GM19238 (cell line): ENCODE measurements around the gene F11R.
A peak's percentile ranks its signal among the peaks of the same experiment; 100 is the strongest.
"Not testable (repeated sequence)": the region's sequence is repeated elsewhere in the genome, so short reads cannot be mapped to it uniquely, and the experiment has no call there.

ENCODE experiments used
- DNase-seq: peaks from one replicate; pipeline ENCODE4 v3.0.0; 2011; ENCODE audit warnings: low spot score; ENCODE audit not compliant: insufficient read length

The F11R gene

DNA sequence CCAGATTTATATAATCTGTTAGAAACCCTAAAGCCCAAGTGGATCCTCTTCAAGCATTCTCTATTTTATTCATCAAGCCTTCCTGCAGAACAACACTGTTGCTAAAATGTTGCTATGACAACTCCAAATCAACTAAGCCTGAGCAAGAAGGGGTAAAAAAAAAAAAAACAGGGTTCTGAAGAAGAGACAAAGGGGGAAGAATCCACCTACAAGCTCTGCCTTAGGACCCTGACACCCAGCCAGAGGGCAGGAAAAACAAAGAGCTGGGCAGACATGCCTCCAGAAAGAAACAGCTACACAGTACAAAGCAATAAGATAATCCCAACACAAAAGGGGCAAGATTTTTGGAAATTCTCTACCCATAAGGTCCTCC is 23.6 kb upstream of the F11R start:
- DNase-seq, result no peak

DNA sequence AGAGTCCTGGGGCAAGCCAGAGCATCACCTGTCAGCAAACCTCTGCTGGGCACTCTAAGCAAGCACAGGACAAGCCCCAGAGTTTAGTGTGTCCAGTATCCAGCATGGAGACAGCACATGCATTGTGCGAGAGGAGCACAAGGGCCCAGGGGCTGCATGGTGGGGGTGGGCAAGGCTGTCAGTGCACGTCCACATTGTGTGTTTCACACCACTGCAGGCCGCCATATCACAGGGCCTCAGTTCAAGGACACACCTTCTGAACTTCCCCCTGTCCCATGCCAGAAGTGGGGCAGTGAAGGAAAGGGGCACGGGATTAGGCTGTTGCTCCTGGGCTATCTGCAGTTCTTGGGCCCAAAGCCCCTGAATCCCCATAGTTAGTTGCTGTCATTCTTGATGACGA is 18.6 kb upstream of the F11R start:
- DNase-seq, result no peak

DNA sequence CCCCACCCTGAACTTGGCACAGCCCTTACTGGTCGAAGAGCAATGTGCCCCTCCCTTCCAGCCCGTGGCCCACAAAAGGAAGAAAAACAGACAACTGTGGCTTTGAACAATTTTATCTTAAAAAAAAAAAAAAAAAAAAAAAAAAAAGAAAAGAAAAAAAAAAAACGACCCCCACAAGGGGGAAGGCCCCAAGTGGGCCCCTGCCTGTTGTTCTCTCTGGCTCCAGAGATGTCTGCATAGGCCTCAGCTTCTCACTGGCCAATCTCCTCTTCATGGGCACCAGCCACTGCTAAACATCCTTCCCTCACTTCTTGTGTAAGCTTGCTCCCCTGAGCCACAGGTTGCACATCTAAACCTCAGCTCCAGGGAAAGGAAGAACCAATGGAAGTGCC is 18.2 kb upstream of the F11R start:
- no peak for DNase-seq

DNA sequence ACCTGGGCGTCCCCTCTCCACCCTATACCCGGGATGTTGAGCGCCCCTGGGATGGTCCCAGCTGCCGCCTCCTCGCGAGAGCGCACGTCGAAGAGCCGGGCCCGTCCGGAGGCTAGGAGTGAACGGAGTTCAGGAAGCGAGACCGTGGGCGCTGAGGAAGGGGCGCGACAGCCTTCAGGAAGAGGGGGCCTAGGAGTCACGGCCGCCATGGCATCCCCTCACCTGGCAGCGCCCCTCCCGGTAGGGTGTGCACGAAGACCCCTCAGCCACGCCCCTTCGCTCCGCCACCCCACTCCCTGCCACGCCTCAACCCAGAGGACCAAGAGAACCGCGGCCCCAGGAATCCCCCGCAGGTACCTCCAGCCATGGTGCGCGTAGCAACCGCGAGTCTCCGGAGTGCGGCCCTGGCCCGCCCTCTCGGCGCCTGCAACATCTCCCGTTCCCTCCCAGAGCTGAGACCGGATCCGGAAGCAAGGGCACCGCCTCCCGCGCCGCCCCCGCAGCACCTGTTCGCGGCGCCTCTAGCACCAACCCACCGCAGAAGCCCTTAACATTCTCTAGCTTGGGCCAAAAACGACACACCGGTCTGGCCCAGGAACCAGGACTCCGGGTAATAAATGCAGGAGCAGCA is 17.7 kb upstream of the F11R start, which contains the start of gene TSTD1:
Gene TSTD1, minus strand, starts transcription at position 442 of the 631 bp plus-strand sequence. Its CDS starts 75 bp downstream, at position 367.
- peak; percentile 88 for DNase-seq

DNA sequence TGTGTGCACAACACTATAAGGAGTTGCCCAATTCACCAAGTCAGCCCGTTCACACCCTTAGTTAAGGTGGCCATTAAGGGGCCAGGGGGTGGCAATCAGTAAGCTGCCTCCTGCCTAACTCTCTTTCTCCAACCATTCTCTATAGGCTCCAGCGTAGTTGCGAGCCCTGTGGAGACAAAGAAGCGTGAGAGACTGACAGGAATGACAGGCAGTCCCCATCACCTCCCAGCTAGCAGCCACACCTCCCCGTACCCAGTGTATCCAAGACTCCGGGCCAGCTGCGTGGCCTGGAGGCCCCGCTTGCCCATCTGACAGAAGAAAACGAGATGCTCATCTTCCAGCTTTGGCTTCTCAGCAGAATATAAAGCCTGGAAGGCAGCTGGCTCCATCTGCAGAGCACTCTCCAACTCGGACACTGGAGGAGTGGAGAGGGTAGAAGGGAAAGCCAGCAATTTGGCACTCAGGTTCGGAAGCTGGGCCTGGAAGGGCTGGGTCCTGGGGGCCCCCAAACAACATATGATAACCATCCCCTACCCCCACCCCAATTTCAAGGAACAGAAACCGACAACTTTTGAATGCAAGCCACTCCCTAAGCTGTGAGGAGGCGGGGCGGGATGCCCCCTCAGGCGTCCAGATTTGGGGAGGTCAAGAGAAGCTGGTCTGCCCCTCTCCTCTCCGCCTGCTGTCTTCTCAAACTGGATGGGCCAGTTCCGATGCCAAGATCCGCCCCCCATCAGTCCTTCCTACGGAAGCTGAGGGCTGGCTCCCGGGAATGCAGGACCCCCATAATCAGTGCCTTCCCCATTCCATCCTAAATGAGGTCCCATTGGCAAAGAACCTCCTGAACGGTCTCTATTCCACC is 16.9 kb upstream of the F11R start:
- no peak for DNase-seq

DNA sequence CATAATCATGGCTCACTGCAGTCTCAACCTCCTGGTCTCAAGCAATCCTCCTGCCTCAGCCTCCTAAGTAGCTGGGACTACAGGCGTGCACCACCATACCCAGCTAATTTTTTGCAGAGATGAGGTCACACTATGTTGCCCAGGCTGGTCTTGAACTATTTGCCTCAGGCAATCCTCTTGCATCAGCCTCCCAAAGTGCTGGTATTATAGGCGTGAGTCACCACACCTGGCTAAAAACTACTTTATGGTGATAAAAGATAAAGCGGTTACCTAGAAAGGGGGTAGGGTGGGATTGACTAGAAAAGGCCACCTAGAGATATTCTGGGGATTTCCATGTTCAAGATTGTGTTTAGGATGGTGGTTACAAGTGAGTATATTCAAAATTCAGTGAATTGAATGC is 12.8 kb upstream of the F11R start:
- no peak for DNase-seq

DNA sequence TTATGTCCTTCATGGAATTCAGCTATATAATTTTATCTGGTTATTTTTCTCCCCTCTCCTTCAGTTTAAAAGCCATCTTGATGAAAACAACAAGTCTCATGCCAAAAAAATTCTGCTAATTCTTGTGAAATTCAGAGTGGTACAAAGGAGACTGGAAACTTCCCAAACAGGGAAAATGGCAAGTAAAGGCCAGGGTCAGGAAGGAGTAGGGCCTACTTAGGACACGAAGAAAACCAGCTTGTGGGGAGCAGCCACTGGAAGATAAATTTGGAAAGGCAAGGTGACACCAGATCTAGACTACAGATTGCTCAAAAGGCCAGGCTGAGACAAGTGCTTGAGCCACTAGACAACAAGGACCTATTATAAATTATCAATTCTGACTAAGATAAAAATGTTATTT is 11.5 kb upstream of the F11R start:
- DNase-seq, result no peak

DNA sequence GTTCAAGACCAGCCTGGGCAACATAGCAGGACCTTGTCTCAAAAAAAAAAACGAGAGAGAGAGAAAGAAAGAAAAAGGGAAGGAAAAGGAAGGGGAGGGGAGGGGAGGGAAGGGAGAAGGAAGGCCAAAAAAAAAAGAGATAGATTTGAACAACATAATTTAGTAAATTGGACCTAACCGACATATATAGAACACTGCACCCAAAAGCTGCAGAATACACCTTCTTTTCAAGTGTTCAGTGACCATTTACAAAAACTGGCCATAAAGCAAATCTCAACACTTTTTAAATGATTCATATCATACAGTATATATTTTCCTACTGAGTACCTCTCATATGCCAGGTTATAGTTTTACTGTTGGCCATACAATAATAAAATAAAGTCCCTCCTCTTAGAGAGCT is 10.9 kb upstream of the F11R start:
- DNase-seq, result no peak

DNA sequence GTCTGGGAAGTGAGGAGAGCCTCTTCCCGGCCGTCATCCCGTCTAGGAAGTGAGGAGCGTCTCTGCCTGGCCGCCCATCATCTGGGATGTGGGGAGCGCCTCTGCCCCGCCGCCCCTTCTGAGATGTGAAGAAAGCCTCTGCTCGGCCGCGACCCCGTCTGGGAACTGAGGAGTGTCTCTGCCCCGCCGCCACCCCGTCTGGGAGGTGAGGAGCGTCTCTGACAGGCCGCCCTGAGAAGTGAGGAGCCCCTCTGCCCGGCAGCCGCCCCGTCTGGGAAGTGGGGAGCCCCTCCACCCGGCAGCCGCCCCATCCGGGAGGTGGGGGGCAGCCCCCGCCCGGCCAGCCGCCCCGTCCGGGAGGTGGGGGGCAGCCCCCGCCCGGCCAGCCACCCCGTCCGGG is 8.5 kb upstream of the F11R start:
- not testable (repeated sequence) for DNase-seq

DNA sequence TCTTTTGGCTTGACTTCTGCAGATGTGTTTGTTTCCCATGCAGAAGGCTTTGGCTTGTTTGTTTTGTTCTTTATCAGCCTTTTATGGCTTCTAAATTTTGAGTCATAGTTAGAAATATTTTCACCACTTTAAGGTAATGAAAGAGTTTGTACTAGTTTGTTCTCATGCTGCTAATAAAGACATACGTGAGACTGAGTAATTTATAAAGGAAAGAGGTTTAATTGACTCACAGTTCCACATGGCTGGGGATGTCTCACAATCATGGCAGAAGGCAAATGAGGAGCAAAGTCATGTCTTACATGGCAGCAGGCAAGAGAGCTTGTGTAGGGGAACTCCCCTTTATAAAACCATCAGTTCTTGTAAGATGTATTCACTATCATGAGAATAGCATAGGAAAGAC is 6.0 kb upstream of the F11R start:
- DNase-seq, result not testable (repeated sequence)

DNA sequence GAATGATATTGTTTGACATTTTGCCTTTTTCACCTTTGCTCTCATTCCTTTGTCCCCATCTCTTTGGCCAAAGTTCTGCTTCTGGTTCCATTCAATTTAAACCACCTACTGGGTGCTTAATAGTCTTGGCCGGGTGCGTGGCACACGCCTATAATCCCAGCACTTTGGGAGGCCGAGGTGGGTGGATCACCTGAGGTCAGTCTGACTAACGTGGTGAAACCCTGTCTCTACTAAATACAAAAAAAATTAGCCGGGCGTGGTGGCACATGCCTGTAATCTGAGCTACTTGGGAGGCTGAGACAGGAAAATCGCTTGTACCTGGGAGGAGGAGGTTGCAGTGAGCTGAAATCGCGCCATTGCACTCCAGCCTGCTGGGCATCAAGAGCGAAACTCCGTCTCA is 1.5 kb upstream of the F11R start:
- DNase-seq, result not testable (repeated sequence)

DNA sequence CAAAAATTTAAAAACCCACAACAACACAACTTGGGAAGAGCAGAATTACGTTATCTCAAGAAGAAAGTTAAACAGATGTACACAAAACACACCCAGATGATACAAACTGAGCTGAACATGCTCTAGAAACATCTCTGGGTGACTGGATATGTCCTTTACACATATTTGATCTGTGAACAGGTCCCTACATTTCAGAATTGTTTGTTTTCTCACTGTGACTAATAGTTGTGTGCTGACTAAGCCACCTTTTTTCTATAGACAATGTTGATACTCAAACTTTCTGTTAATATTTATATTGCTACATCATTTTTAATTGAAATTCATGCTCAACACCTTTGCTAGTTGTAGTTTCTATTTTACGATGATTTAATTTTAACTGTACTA is 1.0 kb upstream of the F11R start:
- DNase-seq, result no peak

DNA sequence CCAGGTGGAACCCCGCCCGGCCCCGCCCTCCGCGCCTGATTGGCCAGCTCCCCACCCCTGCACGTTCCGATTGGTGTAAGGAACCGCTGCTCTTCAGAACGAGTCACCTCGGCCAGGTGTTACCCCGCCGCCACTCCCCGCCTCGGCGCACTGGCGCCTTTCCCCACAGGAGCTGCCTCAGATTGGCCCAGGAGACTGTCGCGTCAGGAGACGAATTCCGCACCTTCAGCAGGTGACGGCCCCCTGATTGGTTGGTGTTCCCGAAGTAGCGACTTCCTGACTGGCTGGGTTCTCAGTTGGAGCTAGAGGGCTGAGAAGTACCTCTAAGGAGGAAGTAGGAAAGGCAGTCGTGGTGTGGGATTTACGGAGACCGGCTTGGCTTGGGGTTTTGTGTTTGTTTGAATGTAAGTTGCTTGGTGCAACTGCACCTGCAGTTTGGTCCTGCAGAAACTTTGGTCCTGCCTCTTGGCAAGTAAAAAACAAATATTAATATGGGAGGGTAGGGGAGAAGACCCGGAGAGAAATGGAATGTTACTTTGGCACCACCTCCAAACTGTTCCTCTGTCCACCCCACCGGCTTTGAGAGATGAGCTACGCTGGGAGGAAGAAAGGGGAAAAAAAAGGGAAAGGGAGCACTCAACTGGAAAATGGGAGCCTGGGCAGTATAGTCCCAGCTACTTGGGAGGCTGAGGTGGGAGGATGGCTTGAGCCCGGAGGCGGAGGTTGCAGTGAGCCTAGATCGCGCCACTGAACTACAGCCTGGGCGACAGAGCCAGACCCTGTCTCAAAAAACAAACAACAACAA is 415 bp upstream of the F11R start:
- peak; percentile 97 for DNase-seq

DNA sequence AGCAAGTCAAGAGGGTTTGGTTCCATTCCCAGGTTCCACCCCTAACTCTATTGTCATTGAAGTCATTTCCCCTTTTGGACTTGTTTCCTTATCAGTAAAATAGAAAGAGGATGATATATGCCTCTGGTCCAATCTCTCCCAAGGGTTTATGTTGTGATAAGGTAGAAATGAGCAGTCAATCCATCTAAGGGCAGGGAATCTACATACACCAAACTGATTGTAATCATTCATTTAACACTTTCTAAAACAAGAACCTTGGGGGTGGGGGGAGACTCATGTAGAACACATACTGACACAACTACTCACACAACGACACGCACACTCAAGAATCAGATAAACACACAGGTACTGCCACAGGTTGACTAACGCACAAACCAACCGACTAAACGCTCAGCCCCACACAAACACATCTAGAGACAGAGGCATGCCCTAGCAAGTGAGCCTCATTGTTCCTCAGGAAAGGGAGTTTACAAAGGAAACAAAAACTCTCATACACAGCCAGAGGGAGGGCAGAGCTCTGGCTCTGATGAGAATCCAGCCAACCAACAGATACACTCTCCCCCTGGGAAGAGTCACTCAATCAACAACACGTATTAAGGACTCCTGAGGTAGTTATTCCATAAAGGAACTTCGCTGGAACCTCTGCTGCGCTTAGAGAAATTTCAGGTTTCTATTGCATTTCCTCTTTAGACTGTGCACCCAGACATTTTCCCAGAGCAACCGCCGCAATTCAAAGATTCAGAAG is 1.0 kb downstream of the F11R start:
- DNase-seq, result no peak

DNA sequence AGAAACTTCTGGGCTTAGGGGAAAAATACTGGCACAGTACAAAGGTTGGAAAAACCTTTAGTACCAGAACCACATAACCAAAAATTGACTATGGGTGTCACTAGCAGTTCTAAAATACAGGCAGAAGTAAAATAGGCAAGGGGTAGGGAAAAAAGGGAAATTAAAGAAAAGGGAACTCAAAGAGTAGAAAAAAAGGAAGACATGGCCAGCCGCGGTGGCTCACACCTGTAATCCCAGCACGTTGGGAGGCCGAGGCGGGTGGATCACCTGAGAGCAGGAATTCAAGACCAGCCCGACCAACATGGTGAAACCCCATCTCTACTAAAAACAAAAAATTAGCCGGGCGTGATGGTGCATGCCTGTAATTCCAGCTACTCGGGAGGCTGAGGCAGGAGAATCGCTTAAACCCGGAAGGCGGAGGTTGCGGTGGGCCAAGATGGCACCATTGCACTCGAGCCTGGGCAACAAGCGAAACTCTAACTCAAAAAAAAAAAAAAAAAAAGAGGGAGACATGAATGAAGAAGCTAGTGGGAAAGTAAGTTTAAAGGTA is 1.8 kb downstream of the F11R start:
- not testable (repeated sequence) for DNase-seq

DNA sequence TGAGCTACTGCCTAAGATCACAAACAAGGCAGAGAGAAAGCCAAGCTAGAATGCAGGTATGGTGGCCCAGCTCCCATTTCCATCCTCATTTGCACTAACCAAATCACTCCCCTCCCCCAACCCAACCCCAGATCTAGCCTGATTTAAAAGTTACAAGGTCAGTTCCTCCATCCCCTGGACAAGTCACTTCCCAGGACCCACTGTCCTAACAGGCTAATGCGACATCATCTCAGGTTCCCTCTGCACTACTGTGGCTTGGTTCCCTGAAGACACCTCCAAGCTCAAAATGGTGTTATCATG is 2.4 kb downstream of the F11R start:
- no peak for DNase-seq

DNA sequence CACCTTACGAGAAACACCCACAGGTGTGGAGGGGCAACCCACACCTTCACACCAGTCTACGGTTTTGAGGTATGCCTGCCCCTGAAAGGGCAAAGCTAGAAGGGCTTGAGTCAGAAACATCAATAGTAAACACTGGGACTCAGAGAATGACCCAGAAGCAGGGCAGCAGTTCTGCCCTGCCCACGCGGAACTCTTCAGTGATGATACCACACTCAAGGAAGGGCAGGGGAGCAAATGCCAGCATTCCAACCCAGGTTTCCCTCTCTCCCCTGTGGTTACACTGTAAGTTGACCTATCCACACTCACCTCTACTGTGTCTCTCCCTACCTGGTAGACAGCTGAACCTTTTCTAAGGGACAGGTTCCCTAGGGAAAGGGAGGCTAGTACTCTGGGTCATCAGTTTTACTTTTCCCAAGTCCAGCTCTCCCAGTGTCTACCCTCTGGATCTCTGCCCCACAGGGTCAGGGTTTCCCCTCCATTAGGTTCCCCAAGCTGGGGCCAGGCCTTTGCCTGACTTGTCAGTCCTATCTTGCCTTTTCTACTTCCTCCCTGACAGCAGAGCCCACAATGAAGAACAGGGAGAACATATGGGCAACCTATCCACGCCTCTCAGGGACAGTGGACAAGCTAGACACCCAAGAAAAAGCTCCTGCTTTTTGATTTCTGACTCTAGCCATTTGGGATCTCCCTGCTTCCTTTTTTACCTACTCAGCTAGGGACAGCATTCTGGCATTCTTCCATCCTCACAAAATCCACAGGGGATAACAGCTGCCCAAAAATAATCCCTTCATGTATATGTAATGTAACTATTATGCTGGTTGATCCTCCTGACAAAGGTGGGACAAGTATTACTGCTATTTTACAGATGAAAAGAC is 3.0 kb downstream of the F11R start:
- no peak for DNase-seq

DNA sequence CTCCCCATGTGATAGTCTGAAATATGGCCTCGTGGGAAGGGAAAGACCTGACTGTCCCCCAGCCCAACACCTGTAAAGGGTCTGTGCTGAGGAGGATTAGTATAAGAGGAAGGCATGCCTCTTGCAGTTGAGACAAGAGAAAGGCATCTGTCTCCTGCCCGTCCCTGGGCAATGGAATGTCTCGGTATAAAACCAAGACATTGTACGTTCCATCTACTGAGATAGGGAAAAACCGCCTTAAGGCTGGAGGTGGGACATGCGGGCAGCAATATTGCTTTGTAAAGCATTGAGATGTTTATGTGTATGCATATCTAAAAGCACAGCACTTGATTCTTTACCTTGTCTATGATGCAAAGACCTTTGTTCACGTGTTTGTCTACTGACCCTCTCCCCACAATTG is 3.8 kb downstream of the F11R start:
- DNase-seq, result not testable (repeated sequence)

DNA sequence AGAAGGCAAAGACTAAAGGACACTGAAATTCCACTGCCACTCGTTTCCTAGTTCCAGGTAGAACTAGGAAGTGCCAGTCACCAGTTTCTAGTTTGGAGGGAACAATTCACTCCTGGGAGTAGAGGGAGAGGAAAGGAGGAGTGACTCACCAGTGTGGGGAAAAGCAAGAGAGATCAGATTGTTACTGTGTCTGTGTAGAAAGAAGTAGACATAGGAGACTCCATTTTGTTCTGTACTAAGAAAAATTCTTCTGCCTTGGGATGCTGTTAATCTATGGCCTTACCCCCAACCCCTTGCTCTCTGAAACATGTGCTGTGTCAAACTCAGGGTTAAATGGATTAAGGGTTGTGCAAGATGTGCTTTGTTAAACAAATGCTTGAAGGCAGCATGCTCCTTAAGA is 4.3 kb downstream of the F11R start:
- DNase-seq, result not testable (repeated sequence)

DNA sequence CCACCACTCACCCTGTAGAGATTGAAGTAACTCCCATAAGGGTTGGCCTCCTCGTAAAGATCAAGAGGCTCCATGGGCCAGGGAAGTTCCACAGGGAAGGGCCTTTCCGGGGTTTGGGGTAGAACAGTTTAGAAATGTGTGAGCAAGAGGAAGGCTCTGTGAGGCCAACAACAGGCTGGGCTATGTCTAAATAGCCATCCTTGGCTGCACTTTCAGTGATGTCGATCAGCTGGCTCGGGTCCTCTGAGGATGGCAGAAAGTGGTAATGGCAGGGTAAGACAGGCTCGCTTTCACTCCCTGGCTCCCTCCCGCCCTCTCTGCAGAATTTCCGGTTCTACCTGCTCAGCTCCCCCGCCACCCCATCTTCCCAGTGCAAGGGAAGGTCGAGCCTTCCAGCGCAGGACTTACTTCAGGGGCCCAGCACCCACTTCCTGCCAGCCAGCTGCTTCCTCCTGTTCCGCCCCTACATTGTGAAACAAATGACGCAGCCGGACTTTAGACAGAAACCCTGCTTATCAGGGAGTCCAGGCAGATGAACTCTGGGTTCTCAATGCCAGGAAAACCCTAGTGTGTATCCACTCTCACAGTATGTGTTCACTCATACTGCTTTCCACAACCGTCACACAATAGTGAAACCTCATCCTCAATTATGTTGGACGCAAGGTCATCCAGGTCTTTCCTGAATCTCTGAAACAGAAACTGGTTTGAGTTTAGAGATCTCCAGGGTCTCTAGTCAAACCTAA is 7.3 kb downstream of the F11R start:
- DNase-seq, result peak; percentile 76
